WTC11 (cell line): ENCODE data around the gene NENF.

Experiments
- ATF3 ChIP-seq: sonication (generic); formaldehyde crosslinking; conservative IDR thresholded peaks from 2 replicates; pipeline ENCODE4 v1.8.1; 2022; ENCODE audit warnings: mild to moderate bottlenecking, missing genetic modification reagents
- ATF6 ChIP-seq: sonication (generic); formaldehyde crosslinking; IDR thresholded peaks from 2 replicates; pipeline ENCODE4 v1.8.1; 2023; ENCODE audit warnings: mild to moderate bottlenecking, missing genetic modification reagents
- CTCF ChIP-seq: fragments of 200-600 bp; IDR thresholded peaks from 2 replicates; pipeline ENCODE4 v1.8.0; 2022; ENCODE audit warnings: antibody characterized with exemption
- E2F4 ChIP-seq: sonication (generic); formaldehyde crosslinking; IDR thresholded peaks from 2 replicates; pipeline ENCODE4 v1.8.1; 2022; ENCODE audit warnings: low read depth, mild to moderate bottlenecking, moderate library complexity, missing genetic modification reagents, borderline replicate concordance
- E2F5 ChIP-seq: sonication (generic); formaldehyde crosslinking; IDR thresholded peaks from 2 replicates; pipeline ENCODE4 v1.8.1; 2022; ENCODE audit warnings: mild to moderate bottlenecking, moderate library complexity, missing genetic modification reagents
- NFATC4 ChIP-seq: fragments of 250-450 bp; sonication (Bioruptor Pico); IDR thresholded peaks from 2 replicates; pipeline ENCODE4 v1.9.0; 2021; ENCODE audit warnings: mild to moderate bottlenecking
- NFE2L1 ChIP-seq: sonication (generic); formaldehyde crosslinking; IDR thresholded peaks from 2 replicates; pipeline ENCODE4 v1.8.1; 2023; ENCODE audit warnings: missing genetic modification reagents
- NR2C2 ChIP-seq: sonication (generic); formaldehyde crosslinking; IDR thresholded peaks from 2 replicates; pipeline ENCODE4 v1.8.0; 2022; ENCODE audit warnings: mild to moderate bottlenecking, missing genetic modification reagents
- ZBTB21 ChIP-seq: sonication (generic); formaldehyde crosslinking; IDR thresholded peaks from 2 replicates; pipeline ENCODE4 v1.8.1; 2023; ENCODE audit warnings: mild to moderate bottlenecking, missing genetic modification reagents, borderline replicate concordance
- ZNF121 ChIP-seq: sonication (generic); formaldehyde crosslinking; IDR thresholded peaks from 2 replicates; pipeline ENCODE4 v1.8.0; 2023; ENCODE audit warnings: missing genetic modification reagents
- ZNF219 ChIP-seq: sonication (generic); formaldehyde crosslinking; IDR thresholded peaks from 2 replicates; pipeline ENCODE4 v1.8.0; 2023; ENCODE audit warnings: missing genetic modification reagents, mild to moderate bottlenecking, borderline replicate concordance

DNA sequence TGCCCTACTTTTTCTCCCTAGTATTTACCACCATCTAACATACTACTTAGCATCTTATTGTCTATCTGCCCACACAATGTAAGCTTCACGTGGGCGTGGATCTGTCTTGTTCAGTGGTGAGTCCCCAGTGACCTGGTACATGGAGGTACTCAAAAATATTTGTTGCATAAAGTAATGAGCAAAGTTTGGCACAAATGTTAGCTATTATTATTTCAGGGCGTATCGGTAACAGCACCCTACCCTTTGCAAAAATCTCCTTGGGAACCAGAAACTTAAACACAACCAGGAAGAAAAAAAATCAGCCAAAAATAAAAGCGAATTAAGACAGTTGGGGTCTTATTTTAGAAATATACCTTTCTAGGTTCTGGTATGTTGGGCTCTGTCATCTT is 454 bp upstream of the NENF start:
- TF ChIP-seq CTCF (no peak), ATF6 (CRISPR knock-in tag) (no peak), E2F4 (CRISPR knock-in tag) (no peak), NFE2L1 (CRISPR knock-in tag) (no peak), ZNF121 (CRISPR knock-in tag) (no peak), ZBTB21 (CRISPR knock-in tag) (no peak), ZNF219 (no peak), ATF3 (CRISPR knock-in tag) (no peak), NR2C2 (CRISPR knock-in tag) (no peak), NFATC4 (CRISPR knock-in tag) (no peak), E2F5 (CRISPR knock-in tag) (no peak)
